Myocyte (in vitro differentiated cells): Measurements from ENCODE around the gene CLPSL1. TPM values are rescaled to one million over a fixed set of nuclear protein-coding genes. Genes with fewer than 3 reads are reported as not detected.
"Not testable (repeated sequence)": the region's sequence is repeated elsewhere in the genome, so short reads cannot be mapped to it uniquely, and the experiment has no call there.

ENCODE experiments used
- DNase-seq: peaks from one replicate; pipeline ENCODE4 v3.0.0-alpha.2; 2012; ENCODE audit warnings: low read depth
- polyA plus RNA-seq: library from polyadenylated mRNA; unstranded; fragments of >200 nt; gene quantifications from one replicate; pipeline ENCODE4 v1.2.1, GENCODE V29; 2012; ENCODE audit warnings: missing spikeins
- total RNA-seq: library from RNA; depleted of rRNA; stranded (reverse); fragments of >200 nt; gene quantifications from 2 replicates; pipeline ENCODE4 v1.2.3, GENCODE V29; 2014

CLPSL1 gene
- total RNA-seq = not detected in 2 replicates
- not detected for polyA plus RNA-seq

DNA sequence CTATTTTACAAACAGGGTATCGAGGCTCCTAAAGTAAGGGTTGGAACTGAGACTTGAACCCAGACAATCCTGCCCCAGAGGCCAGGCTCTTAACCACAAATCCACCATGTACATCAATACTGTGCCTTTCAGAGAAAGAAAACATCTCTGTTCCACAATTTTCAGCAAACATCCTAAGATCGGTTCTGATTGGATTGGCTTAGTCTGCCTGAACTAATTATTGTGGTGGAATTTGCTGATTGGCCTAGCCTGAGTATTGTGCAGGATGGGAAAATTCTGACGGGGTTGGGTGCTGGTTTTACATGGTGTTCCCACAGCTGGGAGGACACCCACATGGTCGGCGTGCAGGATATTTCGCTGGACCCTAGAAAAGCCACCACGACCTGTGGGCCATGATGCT is at the start of gene CLPSL1:
Gene CLPSL1 (plus strand): TSS at position 301 of the 400 bp plus-strand sequence. CDS start 92 bp downstream, at position 393.
- DNase-seq = no peak

- DNase-seq = peak; percentile 91
These were observed 49.4 kb upstream of the CLPSL1 start for GRCh38 chr6:35731414-35731735.

DNA sequence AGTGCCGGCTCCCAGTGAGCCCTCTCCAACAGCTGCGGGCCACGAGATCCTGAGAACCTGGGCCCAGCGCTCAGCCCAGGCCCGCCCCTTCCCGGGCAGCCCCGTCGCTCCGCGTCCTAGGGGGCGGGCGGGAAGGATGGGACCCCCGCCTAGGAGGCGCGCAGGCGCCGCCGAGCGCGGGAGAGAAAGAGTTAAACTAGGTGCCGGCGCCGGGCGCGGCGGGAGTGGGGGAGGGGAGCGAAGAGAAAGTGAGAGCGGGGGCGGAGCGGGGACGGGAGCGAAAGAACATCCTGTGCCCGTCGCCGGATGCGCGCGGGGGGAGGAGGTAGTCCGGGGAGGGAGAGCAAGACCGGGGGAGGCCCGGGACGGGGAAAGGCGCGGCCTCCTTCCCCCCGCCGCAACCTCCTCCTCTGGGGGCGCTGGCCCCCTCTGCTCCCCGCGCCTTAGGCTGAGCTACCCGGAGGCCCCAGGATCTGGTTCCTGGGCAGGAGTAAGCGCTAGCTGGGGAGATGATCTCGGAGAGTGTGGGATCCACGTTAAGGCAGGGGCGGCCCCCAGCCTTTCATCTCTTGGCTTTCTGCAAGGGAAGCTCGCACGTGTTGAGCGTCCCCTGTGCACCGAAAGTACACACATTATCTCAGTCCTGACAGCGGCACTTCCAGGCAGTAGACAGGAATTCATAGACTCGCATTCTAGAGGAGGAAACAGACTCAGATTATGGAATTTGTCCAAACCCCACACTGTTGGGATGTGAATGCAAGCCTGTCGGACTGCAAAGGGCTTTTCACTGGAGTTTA is 48.9 kb upstream of the CLPSL1 start:
- peak; percentile 80 for DNase-seq

DNA sequence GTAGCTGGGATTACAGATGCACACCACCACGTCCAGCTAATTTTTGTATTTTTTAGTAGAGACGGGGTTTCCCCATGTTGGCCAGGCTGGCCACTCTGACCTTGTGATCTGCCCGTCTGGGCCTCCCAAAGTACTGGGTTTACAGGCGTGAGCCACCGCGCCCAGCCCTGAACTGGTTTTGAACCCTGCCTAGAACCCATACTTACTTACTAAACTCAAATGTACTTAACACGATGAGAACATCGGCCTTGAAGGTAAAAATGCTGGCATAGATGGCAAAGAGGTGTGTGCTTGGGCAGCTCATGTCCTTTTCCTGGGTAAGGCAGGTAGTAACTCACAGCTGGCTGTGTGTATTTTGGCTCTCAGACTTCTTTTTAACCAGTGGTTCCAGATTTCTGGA is 47.2 kb upstream of the CLPSL1 start:
- DNase-seq = no peak

DNA sequence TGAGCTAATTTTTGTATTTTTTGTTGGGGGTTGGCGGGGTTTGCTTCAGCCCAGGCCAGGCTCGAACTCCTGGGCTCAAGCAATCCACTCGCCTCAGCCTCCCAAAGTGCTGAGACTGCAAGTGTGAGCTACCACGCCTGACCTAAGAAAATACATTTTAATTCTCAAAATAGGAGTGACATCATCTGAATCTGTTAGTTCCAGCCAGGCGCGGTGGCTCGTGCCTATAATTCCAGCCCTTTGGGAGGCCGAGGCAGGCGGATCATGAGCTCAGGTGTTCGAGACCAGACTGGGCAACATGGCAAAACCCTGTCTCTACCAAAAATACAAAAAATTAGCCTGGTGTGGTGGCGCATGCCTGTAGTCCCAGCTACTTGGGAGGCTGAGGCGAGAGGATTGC is 46.5 kb upstream of the CLPSL1 start:
- not testable (repeated sequence) for DNase-seq

- no peak for DNase-seq
These were observed 45.4 kb upstream of the CLPSL1 start for GRCh38 chr6:35735452-35735851.

- DNase-seq = peak; percentile 79
These were observed 44.4 kb upstream of the CLPSL1 start for GRCh38 chr6:35736253-35736894.

DNA sequence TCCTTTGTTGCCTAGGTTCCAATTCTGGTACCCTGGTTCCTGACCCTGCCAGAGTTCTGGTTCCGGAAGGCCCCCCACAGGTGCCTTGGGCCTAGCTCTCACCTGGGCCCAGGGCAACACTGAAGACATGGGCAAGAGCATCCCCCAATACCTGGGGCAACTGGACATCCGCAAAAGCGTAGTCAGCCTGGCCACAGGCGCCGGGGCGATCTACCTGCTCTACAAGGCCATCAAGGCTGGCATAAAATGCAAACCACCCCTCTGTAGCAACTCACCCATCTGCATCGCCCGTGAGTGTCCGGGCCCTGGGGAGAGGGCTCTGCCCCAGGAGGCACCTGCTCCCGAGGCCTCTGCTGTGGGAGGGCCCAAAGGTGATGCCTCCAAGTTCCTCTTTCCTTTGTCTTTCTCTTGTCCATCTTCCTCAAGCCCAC is 43.8 kb upstream of the CLPSL1 start, which contains the start of gene ARMC12:
Gene ARMC12 (plus strand): TSS at position 51 of the 431 bp plus-strand sequence. CDS start 77 bp downstream, at position 128.
- DNase-seq = no peak

GRCh38 chr6:35737413-35738211 is 43.2 kb upstream of the CLPSL1 start:
- peak; percentile 77 for DNase-seq

- no peak for DNase-seq
These were observed 40.9 kb upstream of the CLPSL1 start for GRCh38 chr6:35739645-35740524.

- no peak for DNase-seq
These were observed 38.0 kb upstream of the CLPSL1 start for GRCh38 chr6:35742842-35743241.

DNA sequence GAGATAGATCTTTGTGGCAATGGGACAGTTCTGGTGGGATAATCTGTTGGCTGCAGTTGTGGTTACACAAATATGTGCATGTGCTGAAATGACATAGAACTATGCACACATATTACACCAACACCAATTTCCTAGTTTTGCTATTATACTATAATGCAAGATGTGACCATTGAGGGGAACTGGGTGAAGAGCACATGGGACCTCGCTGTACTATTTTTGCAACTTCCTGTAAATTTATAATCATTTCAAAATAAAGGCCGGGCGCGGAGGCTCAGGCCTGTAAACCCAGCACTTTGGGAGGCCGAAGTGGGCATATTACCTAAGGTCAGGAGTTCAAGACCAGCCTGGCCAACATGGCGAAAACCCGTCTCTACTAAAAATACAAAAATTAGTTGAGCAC is 35.3 kb upstream of the CLPSL1 start:
- no peak for DNase-seq

DNA sequence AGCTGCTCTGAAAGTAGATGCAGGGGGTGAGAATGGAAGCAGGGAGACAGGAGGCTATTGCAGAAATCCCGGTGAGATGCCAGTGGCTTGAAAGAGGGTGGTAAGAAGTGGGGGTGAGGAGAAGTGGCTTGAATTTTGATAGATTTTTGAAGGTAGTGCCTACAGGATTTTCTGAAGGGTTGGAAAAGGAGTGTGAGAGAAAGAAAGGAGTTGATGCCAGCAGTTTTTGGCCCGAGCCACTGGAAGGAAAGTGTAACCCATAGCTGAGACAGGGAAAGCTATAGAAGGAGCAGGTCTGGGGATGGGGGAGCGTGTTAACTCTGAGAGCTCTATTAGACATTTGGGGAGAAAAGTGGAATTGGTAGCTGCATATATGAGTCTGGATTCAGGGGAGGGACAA is 34.3 kb upstream of the CLPSL1 start:
- DNase-seq = no peak

DNA sequence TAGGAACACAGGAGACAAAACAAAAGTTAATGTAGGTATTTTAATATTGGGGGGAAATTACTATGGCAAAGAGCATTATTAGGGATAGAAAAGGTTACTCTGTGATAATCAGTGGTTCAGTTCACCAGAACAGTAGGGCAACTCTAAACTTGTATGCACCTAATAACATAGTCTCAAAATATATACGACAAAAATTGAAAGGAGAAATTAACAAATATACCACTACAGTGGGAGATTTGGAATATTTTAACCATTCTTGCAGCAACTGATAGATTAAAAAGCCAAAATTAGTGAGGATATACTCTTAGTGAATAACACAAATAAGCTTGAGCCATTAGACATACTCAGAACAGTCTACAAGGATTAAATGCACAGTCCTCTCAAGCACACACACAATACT is 32.9 kb upstream of the CLPSL1 start:
- no peak for DNase-seq

- DNase-seq = no peak
These were observed 30.3 kb upstream of the CLPSL1 start for GRCh38 chr6:35750557-35750956.

DNA sequence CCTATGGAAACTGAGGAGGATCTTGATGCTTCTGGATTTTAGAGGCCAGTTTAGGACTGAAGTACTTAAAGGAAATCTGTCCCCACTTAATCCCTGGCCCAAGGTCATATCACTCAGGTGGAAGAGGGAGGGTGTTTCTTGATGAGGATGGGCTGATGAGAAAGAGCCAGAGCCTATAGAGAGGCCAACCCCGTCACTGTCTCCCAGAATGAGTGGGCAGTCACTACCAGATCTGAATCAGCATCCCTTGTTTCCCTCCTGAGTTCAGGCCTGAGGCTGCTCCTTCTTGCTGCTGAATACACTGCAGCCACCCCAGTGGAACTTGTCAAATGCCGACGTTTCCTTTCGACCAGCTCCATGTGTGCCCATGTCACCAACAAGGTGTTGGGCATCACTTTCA is 29.2 kb upstream of the CLPSL1 start:
- DNase-seq = no peak

DNA sequence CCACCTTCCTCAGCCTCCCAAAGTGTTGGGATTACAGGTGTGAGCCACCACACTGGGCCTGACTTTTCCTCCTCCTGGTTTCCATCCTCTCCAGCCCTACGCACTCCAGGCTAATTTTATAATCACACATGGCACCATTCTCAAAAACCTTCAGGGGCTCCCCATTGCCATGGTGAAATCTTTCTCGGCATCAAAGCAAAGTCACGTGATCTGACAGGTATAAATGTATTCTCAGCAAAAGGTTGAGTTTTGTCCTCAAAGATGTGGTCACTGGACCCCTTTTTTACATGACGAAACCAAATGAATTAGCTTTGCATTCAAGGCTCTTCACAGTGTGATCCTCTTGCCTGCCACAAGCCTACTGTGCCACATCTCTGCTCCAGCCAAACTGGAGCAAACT is 28.5 kb upstream of the CLPSL1 start:
- DNase-seq = no peak

GRCh38 chr6:35754452-35755277 is 26.2 kb upstream of the CLPSL1 start:
- DNase-seq = no peak

GRCh38 chr6:35755278-35755924 is 25.4 kb upstream of the CLPSL1 start:
- no peak for DNase-seq
